ENCODE data around the gene TICAM2.
"Not testable (repeated sequence)": the region's sequence is repeated elsewhere in the genome, so short reads cannot be mapped to it uniquely, and the experiment has no call there.

Gene TICAM2

DNA sequence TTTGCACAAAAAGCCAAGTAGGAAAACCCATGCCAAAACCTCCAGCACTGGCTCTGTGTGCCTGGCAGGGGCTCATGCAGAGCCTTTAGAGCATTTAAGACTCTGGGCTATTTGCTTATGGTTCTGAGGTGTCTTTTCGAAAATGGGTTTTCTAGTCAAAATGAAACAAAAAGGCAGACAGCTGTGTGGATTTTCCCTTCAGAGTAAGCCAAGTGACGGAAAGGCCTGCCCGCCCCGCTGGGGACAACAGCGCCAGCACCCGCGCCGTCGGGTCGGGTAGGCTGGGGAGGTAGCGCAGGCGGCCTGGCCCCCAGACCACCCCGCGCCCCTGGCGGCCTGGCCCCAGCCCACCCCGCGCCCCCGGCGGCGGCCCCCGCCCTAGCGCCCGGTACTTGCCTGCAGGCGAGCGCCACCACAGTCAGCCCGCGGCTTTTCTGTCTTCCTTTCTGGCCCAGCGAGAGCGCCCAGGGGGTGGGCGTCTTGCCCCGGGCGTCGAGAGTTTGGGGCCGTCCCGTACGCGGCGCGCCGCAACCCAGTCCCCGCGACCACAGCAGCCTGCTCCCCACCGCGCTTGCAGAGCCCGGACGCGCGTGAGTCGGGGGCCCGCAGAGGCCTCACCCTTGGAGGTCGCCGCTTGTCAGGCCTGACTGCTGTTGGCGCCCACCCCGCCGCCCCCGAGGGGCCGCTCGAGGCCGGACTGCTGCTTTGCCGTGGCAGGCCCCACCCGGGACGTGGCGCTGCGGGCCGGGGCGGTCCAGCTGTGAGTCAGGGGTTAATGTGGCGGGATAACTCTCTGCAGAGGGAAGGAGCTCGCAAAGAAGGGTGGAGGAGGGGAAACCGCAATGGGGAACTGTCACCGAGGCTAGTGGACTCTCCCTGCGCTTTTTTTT lies at the start of gene TICAM2:
Gene TICAM2, minus strand, starts transcription at position 779 of the 890 bp plus-strand sequence. CDS start 21,223 bp downstream, outside the sequence.
- peak; percentile 71 to 78 for DNase-seq

DNA sequence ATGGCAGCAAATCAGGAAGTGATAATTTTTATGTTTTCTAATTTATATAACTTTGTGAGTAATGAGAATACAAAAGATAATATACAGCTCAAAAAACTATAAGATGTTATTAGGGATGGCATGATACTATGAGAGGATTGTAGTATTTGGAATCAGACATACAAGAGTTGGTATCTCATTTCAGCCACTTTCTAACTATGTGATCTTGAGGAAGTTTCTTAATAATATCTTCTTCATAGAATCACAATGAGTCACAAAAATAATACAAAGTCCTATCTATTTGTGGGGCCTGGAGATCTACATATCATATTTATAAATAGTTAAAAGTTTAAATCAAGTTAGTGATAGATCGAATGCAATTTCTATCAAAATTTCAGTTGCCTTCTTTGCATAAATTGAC lies 47.3 kb upstream of the TICAM2 start:
- no peak for DNase-seq

DNA sequence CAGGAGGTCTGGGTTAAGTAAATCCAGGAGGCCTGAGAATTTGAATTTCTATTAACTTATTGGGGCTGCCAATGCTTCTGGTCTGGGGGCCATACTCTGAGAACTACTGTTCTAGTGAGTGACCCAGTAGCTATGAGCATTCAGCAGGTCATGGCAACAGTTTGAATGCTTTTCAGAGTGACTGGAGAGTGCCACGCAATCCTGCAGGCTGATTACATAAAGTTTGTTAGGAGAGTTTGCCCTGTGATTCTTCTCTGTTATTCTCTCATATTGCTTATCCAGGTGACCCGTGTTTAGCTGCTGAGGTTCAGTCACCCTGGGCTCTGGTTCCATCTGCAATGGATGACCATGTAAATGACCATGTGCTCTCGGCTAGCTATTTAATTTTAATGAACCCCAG lies 45.8 kb upstream of the TICAM2 start:
- no peak for DNase-seq

- not testable (repeated sequence) for DNase-seq
These were observed 43.1 kb upstream of the TICAM2 start for GRCh38 chr5:115645386-115645785.

DNA sequence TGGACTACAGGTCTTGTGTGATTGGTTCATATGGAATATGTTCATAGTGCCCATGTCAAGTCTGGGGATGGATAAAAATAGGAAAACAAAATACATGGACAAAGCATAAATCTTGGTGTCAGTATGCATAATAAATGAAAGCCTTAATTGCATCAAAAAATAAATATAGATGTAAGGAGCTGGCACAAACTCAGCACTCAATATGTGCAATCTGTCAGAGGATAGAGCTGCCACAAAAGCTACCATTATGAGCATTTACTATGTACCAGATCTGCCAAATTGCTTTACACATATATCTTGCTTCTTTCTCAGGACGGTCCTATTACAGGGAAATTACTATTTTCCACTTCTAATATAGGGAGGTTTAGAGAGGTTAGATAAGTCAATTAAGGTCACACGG lies 41.8 kb upstream of the TICAM2 start:
- DNase-seq = no peak

GRCh38 chr5:115641948-115642347 lies 39.7 kb upstream of the TICAM2 start:
- no peak for DNase-seq

- no peak for DNase-seq
These were observed 38.0 kb upstream of the TICAM2 start for GRCh38 chr5:115640274-115640673.

DNA sequence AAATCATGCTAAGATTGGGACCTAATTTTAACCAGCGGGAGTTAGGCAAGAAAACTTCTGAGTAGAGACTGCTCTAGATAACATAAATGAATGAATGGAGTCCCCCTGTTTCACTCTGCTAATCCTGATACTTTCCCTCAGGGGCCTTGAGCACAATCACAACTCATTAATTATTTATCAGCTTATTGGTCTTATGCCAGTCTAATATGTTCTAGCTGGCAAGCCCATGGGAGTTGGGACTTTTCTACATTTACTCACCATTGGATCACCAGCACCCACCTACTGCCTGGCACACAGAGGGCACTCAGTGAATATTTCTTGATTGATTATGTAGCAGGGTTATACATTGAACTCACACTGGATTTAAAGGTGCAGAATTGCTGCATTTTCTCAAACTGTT lies 37.1 kb upstream of the TICAM2 start:
- DNase-seq = no peak

DNA sequence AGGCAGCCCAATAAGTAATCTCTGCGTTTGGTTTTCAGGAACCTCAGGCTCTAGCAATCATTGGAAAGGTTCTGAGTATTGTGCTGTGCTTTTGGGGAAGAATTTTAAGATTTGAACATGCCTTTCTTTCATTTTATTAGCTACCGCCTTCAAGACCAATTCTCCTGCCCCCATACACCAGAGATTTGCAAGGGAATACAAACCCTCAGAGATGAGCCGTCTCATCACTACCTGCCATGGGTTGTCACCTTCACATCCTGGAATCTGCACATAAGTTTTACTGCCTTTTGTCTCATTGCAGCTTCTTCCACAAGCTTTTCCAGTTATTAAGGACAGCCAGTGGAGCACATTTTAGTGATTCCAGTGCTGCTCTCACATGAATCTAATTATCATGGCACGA lies 35.2 kb upstream of the TICAM2 start:
- no peak for DNase-seq

- DNase-seq = no peak
These were observed 33.7 kb upstream of the TICAM2 start for GRCh38 chr5:115636008-115636407.

- DNase-seq = peak; percentile 90 to 91
These were observed 32.3 kb upstream of the TICAM2 start for GRCh38 chr5:115634343-115635132.

GRCh38 chr5:115629903-115630302 lies 27.6 kb upstream of the TICAM2 start:
- DNase-seq = no peak

GRCh38 chr5:115627295-115627865 lies 25.1 kb upstream of the TICAM2 start:
- no peak for DNase-seq

- no peak for DNase-seq
These were observed 24.2 kb upstream of the TICAM2 start for GRCh38 chr5:115626445-115626823.

DNA sequence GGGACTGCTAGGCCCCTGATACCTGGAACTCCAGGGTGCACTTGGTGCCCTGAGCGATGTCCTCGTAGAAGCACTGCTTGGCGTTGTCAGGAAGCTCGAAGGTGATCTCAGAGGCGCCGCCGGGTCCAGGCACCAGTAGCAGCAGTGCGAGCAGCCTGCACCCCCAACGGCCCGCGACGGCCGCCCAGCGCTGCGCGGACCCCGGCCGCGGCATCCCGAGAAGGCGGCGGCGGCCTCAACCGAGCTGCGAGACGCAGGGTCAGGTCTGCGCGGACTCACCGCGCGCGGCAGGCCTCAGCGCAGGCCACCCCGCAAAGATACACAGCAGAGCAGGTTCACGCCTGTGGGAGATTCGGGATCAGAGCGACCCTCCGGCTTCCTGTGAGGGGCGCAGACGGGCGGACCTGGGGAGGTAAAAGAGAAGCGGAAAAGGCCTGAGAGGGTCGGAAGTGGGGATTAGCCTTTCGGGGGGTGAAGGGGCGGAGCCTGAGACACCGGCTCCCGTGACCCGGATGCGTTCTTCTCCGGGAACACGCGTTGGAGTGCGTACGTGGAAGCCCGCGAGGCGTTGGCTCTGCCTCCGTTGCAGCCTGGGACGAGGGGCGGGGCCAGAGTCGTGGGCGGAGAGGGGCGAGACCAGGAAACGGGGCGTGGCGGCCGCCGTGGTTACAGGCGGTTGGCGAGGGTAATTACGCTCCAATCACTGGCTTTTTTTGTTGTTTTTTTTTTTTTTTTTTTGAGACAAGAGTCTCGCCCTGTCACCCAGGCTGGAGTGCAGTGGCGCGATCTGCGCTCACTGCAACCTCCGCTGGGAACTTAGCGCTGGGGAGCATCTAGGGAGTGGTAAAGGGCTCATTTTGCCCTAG lies 23.5 kb upstream of the TICAM2 start, which contains the start of gene TMED7:
Gene TMED7, minus strand, starts transcription at position 458 of the 866 bp plus-strand sequence. Its CDS starts 244 bp downstream, at position 214.
- DNase-seq = peak; percentile 100

DNA sequence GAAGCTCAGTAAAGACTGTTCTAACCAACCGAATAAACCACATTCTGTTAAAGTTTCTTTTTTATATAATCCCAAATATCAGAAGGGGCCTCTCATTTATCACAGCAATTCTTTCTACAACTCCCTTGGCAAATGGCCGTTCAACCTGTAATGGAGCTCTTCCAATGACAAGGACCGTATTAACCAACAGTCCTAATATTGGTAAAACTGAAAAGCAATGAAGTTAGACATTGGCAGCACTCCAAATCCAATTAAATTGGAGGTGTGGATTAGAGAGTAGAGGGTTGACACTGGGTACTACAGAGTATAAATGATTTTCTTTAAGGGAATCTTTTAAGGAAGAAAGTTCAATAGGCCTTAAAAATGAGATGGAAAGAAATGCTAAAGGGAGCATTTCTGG lies 22.7 kb upstream of the TICAM2 start:
- DNase-seq = no peak

- DNase-seq = no peak
These were observed 21.4 kb upstream of the TICAM2 start for GRCh38 chr5:115623658-115624057.

- DNase-seq = no peak
These were observed 19.2 kb upstream of the TICAM2 start for GRCh38 chr5:115621365-115621900.

DNA sequence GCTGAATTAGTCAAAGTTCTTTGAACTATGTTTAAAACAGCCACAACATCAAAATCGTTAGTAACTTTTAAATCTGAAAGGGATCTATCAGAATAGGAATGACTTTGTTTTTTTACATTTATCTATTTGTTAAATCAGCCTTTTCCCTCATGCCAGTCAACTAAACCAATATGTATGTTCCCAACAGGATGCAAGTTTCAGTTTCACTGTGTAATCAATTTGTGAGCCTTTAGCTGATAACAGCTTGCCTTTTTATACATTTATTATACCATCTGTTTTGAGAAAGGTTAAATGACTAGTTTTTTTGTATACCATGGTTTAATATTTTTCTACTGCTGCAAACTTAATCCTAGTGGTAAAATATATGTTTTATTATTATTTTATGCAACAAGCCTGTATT lies 14.6 kb upstream of the TICAM2 start:
- DNase-seq = no peak

GRCh38 chr5:115616472-115616871 lies 14.2 kb upstream of the TICAM2 start:
- DNase-seq = no peak

GRCh38 chr5:115611873-115612272 lies 9.6 kb upstream of the TICAM2 start:
- DNase-seq = no peak

DNA sequence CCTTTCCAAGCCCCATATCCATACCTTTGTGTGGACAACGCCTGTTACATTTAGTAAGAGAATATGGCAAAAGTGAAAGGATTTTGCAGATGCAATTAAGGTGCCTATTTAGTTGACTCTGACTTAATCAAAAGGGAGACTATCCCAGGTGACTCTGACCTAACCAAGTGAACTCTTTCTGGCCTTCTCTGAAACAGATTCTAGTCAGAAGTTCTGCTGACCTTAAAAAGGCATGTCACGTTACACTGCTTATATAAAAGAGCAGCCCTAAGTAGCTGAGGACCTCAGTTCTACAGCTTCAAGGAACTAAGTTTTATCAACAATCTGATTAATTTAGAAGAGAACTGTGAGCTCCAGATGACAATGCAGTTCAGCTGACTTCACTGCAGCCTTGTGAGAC lies 5.7 kb upstream of the TICAM2 start:
- DNase-seq = no peak

Measured in activated T-cell treated with anti-CD3 and anti-CD28 coated beads, Interleukin-2, amount 50 U/mL, for 48 hours (primary cell).